H9 (cell line): ENCODE results near the gene ETV5. TPM values are rescaled to one million over a fixed set of nuclear protein-coding genes. Genes with fewer than 3 reads are reported as not detected.

ENCODE experiments used
- DNase-seq: peaks from one replicate; pipeline ENCODE4 v3.0.0-alpha.2; 2017
- H2AFZ ChIP-seq: one replicate; pipeline ENCODE4 v1.6.1; 2013; ENCODE audit warnings: mild to moderate bottlenecking, low read length, control low read depth, moderate library complexity
- H2AK5ac ChIP-seq: 2 replicates; pipeline ENCODE4 v1.6.1; 2013; ENCODE audit warnings: low read length, control low read depth, mixed read lengths; ENCODE audit not compliant: insufficient read length
- H2BK120ac ChIP-seq: one replicate; pipeline ENCODE4 v1.6.1; 2013; ENCODE audit warnings: low read depth, mild to moderate bottlenecking, low read length, control low read depth, inconsistent platforms; ENCODE audit not compliant: poor library complexity, severe bottlenecking
- H2BK12ac ChIP-seq: 2 replicates; pipeline ENCODE4 v1.6.1; 2013; ENCODE audit warnings: low read length, control low read depth, mixed read lengths, low read depth; ENCODE audit not compliant: insufficient read length
- H2BK15ac ChIP-seq: 2 replicates; pipeline ENCODE4 v1.6.1; 2013; ENCODE audit warnings: low read depth, low read length, control low read depth
- H2BK20ac ChIP-seq: one replicate; pipeline ENCODE4 v1.6.1; 2013; ENCODE audit warnings: low read depth, mild to moderate bottlenecking, low read length, control low read depth, inconsistent platforms; ENCODE audit not compliant: poor library complexity, severe bottlenecking
- H2BK5ac ChIP-seq: 2 replicates; pipeline ENCODE4 v1.6.1; 2013; ENCODE audit warnings: low read length, control low read depth, mixed read lengths; ENCODE audit not compliant: insufficient read length
- H3K14ac ChIP-seq: 2 replicates; pipeline ENCODE4 v1.6.1; 2013; ENCODE audit warnings: low read length, control low read depth; ENCODE audit not compliant: insufficient read depth
- H3K18ac ChIP-seq: 2 replicates; pipeline ENCODE4 v1.6.1; 2013; ENCODE audit warnings: low read depth, mild to moderate bottlenecking, mixed read lengths, low read length, control low read depth; ENCODE audit not compliant: insufficient read length
- H3K23ac ChIP-seq: 2 replicates; pipeline ENCODE4 v1.6.1; 2013; ENCODE audit warnings: low read length, control low read depth, mixed read lengths, low read depth; ENCODE audit not compliant: insufficient read length
- H3K23me2 ChIP-seq: 2 replicates; pipeline ENCODE4 v1.6.1; 2013; ENCODE audit warnings: low read depth, mild to moderate bottlenecking, mixed read lengths, low read length, control low read depth; ENCODE audit not compliant: insufficient read length, poor library complexity, severe bottlenecking
- H3K27ac ChIP-seq: 2 replicates; pipeline ENCODE4 v1.5.1; 2013; ENCODE audit warnings: low read length, control low read depth, mixed read lengths, low read depth; ENCODE audit not compliant: insufficient read length
- H3K27me3 ChIP-seq: 2 replicates; pipeline ENCODE4 v1.6.1; 2013; ENCODE audit warnings: low read length, control low read depth, inconsistent platforms; ENCODE audit not compliant: insufficient read depth
- H3K4ac ChIP-seq: 2 replicates; pipeline ENCODE4 v1.6.1; 2013; ENCODE audit warnings: low read depth, mild to moderate bottlenecking, control low read depth, inconsistent platforms, low read length, moderate library complexity
- H3K4me1 ChIP-seq: 2 replicates; pipeline ENCODE4 v1.6.1; 2013; ENCODE audit warnings: low read length, control low read depth, inconsistent platforms; ENCODE audit not compliant: insufficient read depth
- H3K4me2 ChIP-seq: 2 replicates; pipeline ENCODE4 v1.6.1; 2013; ENCODE audit warnings: low read length, control low read depth, mixed read lengths; ENCODE audit not compliant: insufficient read length, insufficient read depth
- H3K56ac ChIP-seq: 2 replicates; pipeline ENCODE4 v1.6.1; 2013; ENCODE audit warnings: low read depth, mild to moderate bottlenecking, mixed read lengths, low read length, control low read depth; ENCODE audit not compliant: insufficient read length
- H3K79me1 ChIP-seq: 2 replicates; pipeline ENCODE4 v1.6.1; 2013; ENCODE audit warnings: low read depth, mild to moderate bottlenecking, moderate library complexity, low read length, control low read depth, inconsistent platforms; ENCODE audit not compliant: insufficient read depth, poor library complexity, severe bottlenecking
- H3K79me2 ChIP-seq: 2 replicates; pipeline ENCODE4 v1.6.1; 2013; ENCODE audit warnings: low read length, control low read depth, inconsistent platforms; ENCODE audit not compliant: insufficient read depth
- H3K9ac ChIP-seq: 2 replicates; pipeline ENCODE4 v1.6.1; 2013; ENCODE audit warnings: low read length, control low read depth, mixed read lengths; ENCODE audit not compliant: insufficient read length; ENCODE audit errors: extremely low read depth
- H3K9me3 ChIP-seq: one replicate; pipeline ENCODE4 v1.6.1; 2013; ENCODE audit warnings: low read depth, low read length, inconsistent platforms; ENCODE audit not compliant: control insufficient read depth
- H3T11ph ChIP-seq: one replicate; pipeline ENCODE4 v1.6.1; 2013; ENCODE audit warnings: mild to moderate bottlenecking, low read length, control low read depth, inconsistent platforms
- H4K20me1 ChIP-seq: one replicate; pipeline ENCODE4 v1.6.1; 2013; ENCODE audit not compliant: control insufficient read depth, insufficient read length, insufficient read depth
- H4K5ac ChIP-seq: 2 replicates; pipeline ENCODE4 v1.6.1; 2013; ENCODE audit warnings: low read depth, mild to moderate bottlenecking, mixed read lengths, low read length, control low read depth; ENCODE audit not compliant: insufficient read length
- H4K8ac ChIP-seq: replicated peaks from 2 replicates; pipeline ENCODE4 v1.6.1; 2013; ENCODE audit warnings: low read length, control low read depth, mixed read lengths, low read depth; ENCODE audit not compliant: insufficient read length
- H4K91ac ChIP-seq: 2 replicates; pipeline ENCODE4 v1.6.1; 2013; ENCODE audit warnings: low read depth, mild to moderate bottlenecking, moderate library complexity, mixed read lengths, low read length, control low read depth; ENCODE audit not compliant: insufficient read length
- H3K27ac Mint-ChIP-seq, 3 experiments: 2 replicates in 2 of 3; 3 replicates in 1 of 3; pipeline ENCODE4 v1.8.0; 2020 to 2021; ENCODE audit warnings: mixed read lengths in 3 of 3, mild to moderate bottlenecking in 1 of 3, moderate library complexity in 1 of 3
- H3K27me3 Mint-ChIP-seq: 2 replicates; pipeline ENCODE4 v1.8.0; 2021; ENCODE audit warnings: low read depth, mild to moderate bottlenecking, moderate library complexity, mixed read lengths
- H3K36me3 Mint-ChIP-seq, 3 experiments: 2 replicates in 2 of 3; 3 replicates in 1 of 3; pipeline ENCODE4 v1.8.0; 2020 to 2021; ENCODE audit warnings: low read depth in 3 of 3, mixed read lengths in 3 of 3; ENCODE audit not compliant: insufficient read depth in 1 of 3
- H3K4me1 Mint-ChIP-seq, 2 experiments: 2 replicates each; pipeline ENCODE4 v1.8.0; 2020; ENCODE audit warnings: mixed read lengths in 2 of 2
- H3K4me3 Mint-ChIP-seq, 2 experiments: 2 replicates in 1 of 2; 3 replicates in 1 of 2; pipeline ENCODE4 v1.8.0; 2020 to 2021; ENCODE audit warnings: mild to moderate bottlenecking in 2 of 2, mixed read lengths in 2 of 2, moderate library complexity in 1 of 2
- H3K9me3 Mint-ChIP-seq, 2 experiments: 2 replicates in 1 of 2; 3 replicates in 1 of 2; pipeline ENCODE4 v1.8.0; 2020; ENCODE audit warnings: mild to moderate bottlenecking in 2 of 2, mixed read lengths in 2 of 2, moderate library complexity in 1 of 2
- WGBS: extraction: QIAGEN DNeasy Blood & Tissue Kit; methylation state at CpG from one replicate; pipeline ENCODE4 v1.1.7; 2013; ENCODE audit warnings: missing lambda C conversion rate, low lambda C conversion rate, mixed read lengths; ENCODE audit not compliant: insufficient read length; ENCODE audit errors: extremely low coverage; 5-methylcytosine and 5-hydroxymethylcytosine counted together
- total RNA-seq: library from RNA; stranded (reverse); gene quantifications from 2 replicates; pipeline ENCODE4 v1.2.1, GENCODE V29; 2021
- TF ChIP-seq, protein P1 (sequence below): fragments of 200-600 bp; sonication (generic); conservative IDR thresholded peaks from 3 replicates; pipeline ENCODE4 v1.8.0; 2021; ENCODE audit warnings: antibody characterized with exemption, mild to moderate bottlenecking

Gene ETV5
- total RNA-seq, 1 experiment from 2014 or later = 7.7 TPM

DNA sequence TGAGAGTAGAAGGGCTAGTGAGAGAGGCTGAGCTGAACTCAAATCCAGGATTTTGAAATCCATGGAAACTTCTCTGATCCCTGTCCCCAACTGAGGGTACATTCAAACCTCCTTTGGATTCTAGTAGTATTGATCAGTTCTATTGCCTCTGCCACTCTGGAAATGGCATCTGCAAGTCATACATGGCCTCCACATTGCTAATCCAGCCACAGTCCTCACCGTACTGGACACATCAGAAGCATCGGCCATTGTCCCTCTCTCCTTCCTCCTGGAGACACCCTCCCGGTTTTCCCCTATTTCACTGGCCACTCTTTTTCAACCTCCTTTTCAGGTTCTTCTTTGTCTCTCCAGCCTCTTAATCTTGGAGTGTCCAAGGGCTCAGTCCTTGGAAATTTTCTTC, 66.9 kb downstream of the ETV5 start:
- DNase-seq = no peak
- H3K18ac ChIP-seq = no peak overlapping the region
- H2AFZ ChIP-seq = no peak overlapping the region
- TF ChIP-seq, protein P1, sequence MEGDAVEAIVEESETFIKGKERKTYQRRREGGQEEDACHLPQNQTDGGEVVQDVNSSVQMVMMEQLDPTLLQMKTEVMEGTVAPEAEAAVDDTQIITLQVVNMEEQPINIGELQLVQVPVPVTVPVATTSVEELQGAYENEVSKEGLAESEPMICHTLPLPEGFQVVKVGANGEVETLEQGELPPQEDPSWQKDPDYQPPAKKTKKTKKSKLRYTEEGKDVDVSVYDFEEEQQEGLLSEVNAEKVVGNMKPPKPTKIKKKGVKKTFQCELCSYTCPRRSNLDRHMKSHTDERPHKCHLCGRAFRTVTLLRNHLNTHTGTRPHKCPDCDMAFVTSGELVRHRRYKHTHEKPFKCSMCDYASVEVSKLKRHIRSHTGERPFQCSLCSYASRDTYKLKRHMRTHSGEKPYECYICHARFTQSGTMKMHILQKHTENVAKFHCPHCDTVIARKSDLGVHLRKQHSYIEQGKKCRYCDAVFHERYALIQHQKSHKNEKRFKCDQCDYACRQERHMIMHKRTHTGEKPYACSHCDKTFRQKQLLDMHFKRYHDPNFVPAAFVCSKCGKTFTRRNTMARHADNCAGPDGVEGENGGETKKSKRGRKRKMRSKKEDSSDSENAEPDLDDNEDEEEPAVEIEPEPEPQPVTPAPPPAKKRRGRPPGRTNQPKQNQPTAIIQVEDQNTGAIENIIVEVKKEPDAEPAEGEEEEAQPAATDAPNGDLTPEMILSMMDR = no peak
- no peaks in the 10 kb centered on the region for H3K4me1 ChIP-seq
- H3T11ph ChIP-seq = no peak overlapping the region
- H3K36me3 Mint-ChIP-seq = peaks cover 0 to 7% (median 0%) of the 10 kb centered on the region in 3 experiments; a peak in 2 of 7 replicates
- H3K79me2 ChIP-seq = no peaks in the 10 kb centered on the region
- no peak overlapping the region for H3K56ac ChIP-seq
- no peaks in the 10 kb centered on the region for H3K23me2 ChIP-seq
- no peak overlapping the region for H4K5ac ChIP-seq
- no peak overlapping the region for H2BK20ac ChIP-seq
- no peak overlapping the region for H3K9ac ChIP-seq
- H3K4ac ChIP-seq = no peak overlapping the region
- H4K91ac ChIP-seq = no peak overlapping the region
- H3K23ac ChIP-seq = no peak overlapping the region
- H2BK15ac ChIP-seq = no peak overlapping the region
- H3K27ac Mint-ChIP-seq = no peak overlapping the region
- H3K27me3 ChIP-seq = no peaks in the 10 kb centered on the region; the same call in 1 of the 2 replicates
- H2BK5ac ChIP-seq = no peak overlapping the region
- H3K4me1 Mint-ChIP-seq = peaks cover 11 to 12% of the 10 kb centered on the region in 2 experiments; a peak in 3 of 4 replicates
- H2BK12ac ChIP-seq = no peak overlapping the region
- no peak overlapping the region for H3K27ac ChIP-seq
- H3K9me3 ChIP-seq = no peaks in the 10 kb centered on the region
- no peaks in the 10 kb centered on the region for H4K20me1 ChIP-seq
- H4K8ac ChIP-seq = no peak overlapping the region
- H2BK120ac ChIP-seq = no peak overlapping the region
- peaks cover 10% of the 10 kb centered on the region for H3K27me3 Mint-ChIP-seq
- no peak overlapping the region for H2AK5ac ChIP-seq
- H3K79me1 ChIP-seq = no peaks in the 10 kb centered on the region
- H3K4me2 ChIP-seq = no peak overlapping the region
- no peak overlapping the region for H3K4me3 Mint-ChIP-seq
- no peak overlapping the region for H3K14ac ChIP-seq
- H3K9me3 Mint-ChIP-seq = peaks cover 3 to 6% of the 10 kb centered on the region in 2 experiments; a peak in 2 of 5 replicates
- WGBS = no CpG with 5 or more reads among the region's 3 CpGs
